GM19463 (cell line): ENCODE results near the gene SMURF1.

ENCODE experiments used
- ATAC-seq: cut with Tn5 transposase; IDR thresholded peaks from one replicate; pipeline ENCODE4 v1.9.1; 2021; ENCODE audit warnings: mild to moderate bottlenecking, moderate library complexity; ENCODE audit not compliant: unreplicated experiment

Gene SMURF1

GRCh38 chr7:99006739-99007424 is 137.0 kb downstream of the SMURF1 start:
- ATAC-seq, result no peak

GRCh38 chr7:99005776-99006175 is 138.1 kb downstream of the SMURF1 start:
- ATAC-seq, result no peak

GRCh38 chr7:99004781-99005500 is 139.0 kb downstream of the SMURF1 start:
- no peak for ATAC-seq

GRCh38 chr7:99004216-99004615 is 139.7 kb downstream of the SMURF1 start:
- ATAC-seq, result no peak

DNA sequence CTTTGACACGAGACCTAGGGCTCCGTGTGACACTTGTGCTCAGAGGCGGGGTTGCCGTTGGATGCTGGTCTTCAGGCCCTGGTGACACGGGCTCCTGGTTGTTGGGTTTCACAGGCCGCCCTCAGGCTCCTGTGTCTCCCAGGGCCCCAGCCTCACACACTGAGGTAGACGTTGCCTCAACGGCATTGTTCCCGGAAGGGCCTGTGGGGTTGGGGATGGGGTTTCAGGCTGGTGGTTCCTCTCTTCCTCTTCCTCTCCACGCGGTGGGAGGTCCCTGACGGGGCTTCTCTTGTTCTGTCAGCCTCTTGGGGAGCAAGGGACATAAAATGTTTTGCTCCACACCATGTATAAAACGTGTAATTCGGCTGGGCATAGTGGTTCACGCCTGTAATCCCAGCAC is 140.5 kb downstream of the SMURF1 start:
- ATAC-seq, result no peak

- no peak for ATAC-seq
Observed at GRCh38 chr7:99002827-99003212, 141.1 kb downstream of the SMURF1 start.

DNA sequence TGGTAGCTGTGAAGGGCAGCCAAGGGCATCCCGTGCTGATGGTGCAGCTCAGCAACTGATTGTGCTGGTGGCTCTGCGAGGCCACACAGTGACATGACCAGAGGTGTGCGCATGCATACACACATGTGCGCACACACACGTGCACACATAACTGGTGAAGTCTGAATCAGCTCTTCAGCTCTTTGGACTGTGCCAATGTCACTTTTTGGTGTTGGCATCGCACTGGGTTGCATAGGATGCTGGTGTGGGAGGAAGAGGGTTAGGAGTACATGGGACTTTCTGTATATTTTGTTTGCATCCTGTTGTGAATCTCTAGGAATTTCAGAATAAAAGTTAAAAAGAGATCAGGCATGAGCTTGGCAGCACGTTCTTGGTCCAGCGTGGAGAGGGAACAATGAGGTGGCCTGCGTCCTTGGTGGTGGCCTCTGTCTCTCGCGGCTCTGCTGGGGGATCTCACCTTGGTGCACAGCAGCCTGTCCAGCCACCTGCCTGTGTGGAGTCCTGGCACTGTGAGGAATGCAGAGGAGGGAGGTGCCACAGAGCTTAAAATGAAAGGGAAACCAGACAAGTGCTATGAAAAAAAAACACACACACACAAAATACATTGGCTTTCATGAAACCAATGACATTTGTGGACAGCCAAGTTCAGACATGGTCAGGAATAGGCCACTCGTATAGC is 141.6 kb downstream of the SMURF1 start:
- no peak for ATAC-seq

- ATAC-seq, result no peak
Observed at GRCh38 chr7:99001482-99002147, 142.3 kb downstream of the SMURF1 start.

DNA sequence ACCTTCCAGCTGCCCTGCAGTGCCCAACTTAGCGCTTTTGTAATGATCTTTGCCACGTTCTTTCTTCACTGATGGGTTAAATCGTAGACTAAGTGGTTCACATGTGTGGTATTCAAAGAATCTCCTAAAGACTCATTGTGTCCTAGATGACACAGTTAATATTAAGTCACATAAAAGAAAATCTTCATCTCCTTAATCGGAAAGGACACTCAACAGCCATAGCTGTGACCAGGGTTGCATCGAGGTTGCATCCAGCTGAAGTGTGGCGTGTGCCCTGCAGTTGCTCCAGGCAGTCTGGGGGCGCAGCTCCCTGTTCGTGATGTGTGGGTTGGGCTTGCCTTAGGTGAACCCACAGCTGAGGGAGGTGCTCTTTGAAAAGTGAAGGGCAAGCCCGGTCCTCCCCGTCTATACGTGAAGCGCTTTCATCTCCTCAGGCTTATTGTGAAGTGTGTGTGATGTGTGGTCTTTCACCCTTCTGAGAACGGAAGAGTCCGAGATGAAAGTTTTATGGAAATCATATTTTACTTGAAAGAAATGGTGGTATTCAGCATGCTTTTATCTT is 142.9 kb downstream of the SMURF1 start:
- no peak for ATAC-seq

GRCh38 chr7:99000196-99000903 is 143.6 kb downstream of the SMURF1 start:
- no peak for ATAC-seq

GRCh38 chr7:98998821-98999725 is 144.8 kb downstream of the SMURF1 start:
- ATAC-seq, result no peak

DNA sequence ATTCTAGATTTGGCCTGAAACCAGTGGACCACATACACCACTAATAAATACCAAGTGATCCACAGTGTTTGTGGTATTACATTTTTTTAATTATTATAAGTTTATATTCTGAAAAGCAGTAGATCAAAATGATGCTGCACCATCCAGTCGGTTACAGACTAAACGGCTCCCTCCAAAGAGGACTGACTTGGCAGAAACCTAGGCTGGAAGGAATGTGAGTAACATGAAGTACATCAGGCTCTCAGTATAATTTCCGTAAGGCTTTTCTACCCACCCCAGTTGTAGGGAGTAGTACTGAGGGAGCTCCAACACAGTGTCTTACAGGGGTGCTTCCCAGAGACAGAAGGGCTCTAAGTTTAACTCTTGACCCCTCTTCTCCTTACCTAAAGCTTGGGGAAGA is 146.1 kb downstream of the SMURF1 start:
- no peak for ATAC-seq

DNA sequence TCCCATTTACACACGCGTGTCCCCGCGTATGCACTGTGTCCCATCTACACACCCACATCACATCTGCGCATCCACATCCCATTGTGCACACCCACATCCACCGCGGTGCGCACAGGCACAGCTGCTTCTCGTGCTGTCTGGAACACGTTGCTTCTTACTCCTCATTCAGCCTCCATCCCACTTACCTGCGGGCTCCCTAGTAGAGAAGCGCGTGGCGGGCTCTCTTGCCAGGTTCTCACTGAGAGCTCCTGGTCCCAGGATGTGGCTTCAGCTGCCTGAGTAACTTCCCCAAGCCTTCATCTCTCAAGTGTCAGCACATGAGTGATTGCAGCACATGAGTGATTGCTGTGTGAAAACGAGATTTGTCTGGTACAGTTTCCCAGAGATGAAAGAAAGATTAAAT is 147.8 kb downstream of the SMURF1 start:
- no peak for ATAC-seq

GRCh38 chr7:98995523-98996149 is 148.3 kb downstream of the SMURF1 start:
- ATAC-seq, result no peak

DNA sequence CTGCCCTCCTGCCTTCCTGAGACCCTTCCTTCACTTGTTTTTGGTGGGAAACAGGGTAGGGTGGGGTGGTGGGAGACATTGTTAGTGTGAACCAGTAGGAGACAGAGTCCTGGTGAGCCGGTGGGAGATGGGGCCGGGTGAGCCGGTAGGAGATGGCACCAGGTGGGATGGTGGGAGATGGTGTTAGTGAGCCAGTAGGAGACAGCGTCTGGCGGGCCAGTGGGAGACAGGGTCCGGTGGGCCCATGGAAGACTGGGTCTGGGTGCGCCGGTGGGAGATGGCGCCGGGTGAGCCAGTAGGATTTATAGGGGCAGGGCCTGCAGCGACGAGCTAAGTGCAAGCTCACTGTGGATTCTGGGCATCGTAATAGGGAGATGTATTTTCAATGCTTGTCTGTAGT is 148.8 kb downstream of the SMURF1 start:
- no peak for ATAC-seq

- ATAC-seq, result no peak
Observed at GRCh38 chr7:98994046-98994944, 149.6 kb downstream of the SMURF1 start.

DNA sequence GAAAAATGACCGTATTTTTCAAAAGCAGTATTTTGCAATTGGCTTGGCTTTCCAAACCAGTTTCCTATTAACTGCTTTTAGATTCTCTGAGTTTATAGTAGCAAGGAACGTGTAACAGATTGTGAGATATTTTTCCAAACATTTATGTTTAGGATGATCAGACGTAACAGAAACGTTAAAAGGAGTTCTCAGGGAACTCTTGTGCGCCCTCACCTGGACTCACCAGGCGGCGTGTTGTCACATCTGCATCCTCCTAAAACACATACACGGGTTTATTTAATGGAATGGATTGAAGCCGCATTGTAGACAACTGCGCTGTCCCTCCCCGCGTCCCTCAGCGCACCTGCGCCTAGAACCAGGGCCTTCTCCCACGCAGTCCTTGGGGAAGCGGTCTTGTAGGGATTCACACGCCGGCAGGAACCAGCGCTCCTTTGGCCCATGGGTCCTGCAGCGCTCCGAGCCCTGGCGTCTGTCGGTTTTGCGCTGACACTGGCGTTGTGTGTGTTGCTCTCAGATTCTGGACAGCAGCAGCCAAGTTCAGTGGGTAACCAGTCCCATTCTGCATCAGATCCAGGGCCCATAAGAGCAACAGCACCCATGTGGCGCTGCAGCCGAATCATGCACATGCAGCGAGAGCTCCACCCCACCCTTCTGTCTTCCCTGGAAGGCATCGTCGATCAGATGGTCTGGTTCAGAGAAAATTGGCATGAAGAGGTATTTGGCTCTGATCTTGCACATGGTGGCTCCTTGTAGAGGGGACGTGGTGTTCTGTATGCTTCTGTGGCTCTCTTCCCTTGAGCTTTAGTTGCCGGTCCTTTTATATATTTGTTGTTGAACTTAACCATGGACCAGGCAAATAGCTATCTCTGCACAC is 150.6 kb downstream of the SMURF1 start:
- ATAC-seq, result no peak
